ENCODE results near the gene RAD51B. TPM values are rescaled to one million over a fixed set of nuclear protein-coding genes. Genes with fewer than 3 reads are reported as not detected.

RAD51B gene
- total and polyA plus RNA-seq, 8 donors: 1.8 to 30.7 (median 15.3) TPM

DNA sequence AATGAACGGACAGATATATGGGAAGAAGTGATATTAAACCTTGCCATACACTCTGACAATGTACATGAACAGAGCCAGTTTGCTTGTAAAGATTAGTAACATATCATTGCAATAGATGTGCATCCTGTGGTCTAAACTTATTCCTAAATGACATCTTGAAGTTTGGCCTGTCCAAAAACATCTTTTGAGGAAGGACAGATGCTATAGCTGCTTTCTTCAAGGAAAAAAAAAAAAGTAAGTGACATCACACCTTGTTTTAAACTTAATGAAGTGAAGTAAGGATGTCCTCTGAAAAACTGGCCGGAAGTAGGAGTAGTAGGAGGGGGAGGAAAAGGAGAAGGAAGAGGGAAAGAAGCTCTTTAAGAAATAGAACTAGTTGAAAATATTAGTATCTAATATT is 132.8 kb downstream of the RAD51B start:
- TF ChIP-seq POLR2A (IDR thresholded peaks at IDR 0.05) (no peak), POLR2AphosphoS5 (IDR thresholded peaks at IDR 0.05) (no peak), EP300 (IDR thresholded peaks at IDR 0.05) (no peak)
- TF ChIP-seq, protein P1, sequence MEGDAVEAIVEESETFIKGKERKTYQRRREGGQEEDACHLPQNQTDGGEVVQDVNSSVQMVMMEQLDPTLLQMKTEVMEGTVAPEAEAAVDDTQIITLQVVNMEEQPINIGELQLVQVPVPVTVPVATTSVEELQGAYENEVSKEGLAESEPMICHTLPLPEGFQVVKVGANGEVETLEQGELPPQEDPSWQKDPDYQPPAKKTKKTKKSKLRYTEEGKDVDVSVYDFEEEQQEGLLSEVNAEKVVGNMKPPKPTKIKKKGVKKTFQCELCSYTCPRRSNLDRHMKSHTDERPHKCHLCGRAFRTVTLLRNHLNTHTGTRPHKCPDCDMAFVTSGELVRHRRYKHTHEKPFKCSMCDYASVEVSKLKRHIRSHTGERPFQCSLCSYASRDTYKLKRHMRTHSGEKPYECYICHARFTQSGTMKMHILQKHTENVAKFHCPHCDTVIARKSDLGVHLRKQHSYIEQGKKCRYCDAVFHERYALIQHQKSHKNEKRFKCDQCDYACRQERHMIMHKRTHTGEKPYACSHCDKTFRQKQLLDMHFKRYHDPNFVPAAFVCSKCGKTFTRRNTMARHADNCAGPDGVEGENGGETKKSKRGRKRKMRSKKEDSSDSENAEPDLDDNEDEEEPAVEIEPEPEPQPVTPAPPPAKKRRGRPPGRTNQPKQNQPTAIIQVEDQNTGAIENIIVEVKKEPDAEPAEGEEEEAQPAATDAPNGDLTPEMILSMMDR (IDR thresholded peaks at IDR 0.05): no peak
- Histone ChIP-seq H3K27ac (no peak overlapping the region), H3K36me3 (no peaks in the 10 kb centered on the region), H3K4me3 (no peak overlapping the region), H3K9me3 (peaks cover 0 to 5% (median 0%) of the 10 kb centered on the region in 4 donors), H3K27me3 (no peaks in the 10 kb centered on the region), H3K4me1 (peaks cover 0 to 6% (median 0%) of the 10 kb centered on the region in 4 donors)
- WGBS, 5 donors: 82 to 93% (median 88%) methylated on average over 2 of the region's 2 CpGs
- no peak for DNase-seq
- intact Hi-C loops (cut with DNase I; ENCODE audit: low total_unique reads): no loop called here

DNA sequence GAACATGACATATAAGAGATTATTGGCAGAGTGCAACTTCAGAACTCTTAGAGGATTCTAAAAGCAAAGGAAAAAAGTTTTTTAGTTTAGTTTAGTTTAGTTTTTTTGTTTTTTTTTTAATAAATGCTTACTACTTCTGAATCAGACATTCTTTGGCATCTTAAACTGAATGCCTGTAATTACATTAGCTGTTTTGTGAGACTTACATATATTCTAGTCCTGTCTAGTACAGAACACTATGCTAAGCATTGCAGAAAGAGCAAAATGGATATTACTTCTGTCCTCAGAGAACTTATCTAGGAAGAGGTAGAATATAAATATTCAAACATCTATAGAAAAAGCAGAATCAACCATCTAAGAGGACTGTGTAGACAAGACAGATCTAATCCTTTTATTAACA is 133.2 kb downstream of the RAD51B start:
- no peak overlapping the region for H3K4me3 ChIP-seq
- H3K27ac ChIP-seq: no peak overlapping the region
- H3K9me3 ChIP-seq: peaks cover 0 to 5% (median 0%) of the 10 kb centered on the region in 4 donors
- H3K36me3 ChIP-seq: no peaks in the 10 kb centered on the region
- peaks cover 0 to 6% (median 0%) of the 10 kb centered on the region in 4 donors for H3K4me1 ChIP-seq
- intact Hi-C loops (cut with DNase I; ENCODE audit: low total_unique reads): no loop called here
- no peaks in the 10 kb centered on the region for H3K27me3 ChIP-seq
- no peak for DNase-seq
- TF ChIP-seq EP300 (IDR thresholded peaks at IDR 0.05) (no peak), POLR2AphosphoS5 (IDR thresholded peaks at IDR 0.05) (no peak), POLR2A (IDR thresholded peaks at IDR 0.05) (no peak)
- TF ChIP-seq, protein P1 (IDR thresholded peaks at IDR 0.05): no peak

DNA sequence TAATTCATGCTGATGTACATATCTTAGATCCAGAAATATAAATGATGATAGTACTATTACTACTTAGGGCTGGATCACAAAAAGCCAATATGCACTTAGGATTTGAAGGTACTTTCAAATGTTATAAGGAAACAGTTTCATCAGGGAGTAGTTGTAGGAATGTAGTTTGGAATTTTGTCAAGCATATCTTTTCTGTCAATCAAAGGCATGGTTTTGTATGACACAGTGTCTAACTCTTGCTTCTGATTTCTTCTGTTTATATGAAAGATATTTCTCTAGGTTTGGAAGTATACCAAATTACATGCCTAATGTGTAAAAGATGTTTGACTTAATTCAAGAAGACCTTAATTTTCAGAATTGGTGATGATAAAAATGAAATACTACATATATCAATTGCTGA is 135.7 kb downstream of the RAD51B start:
- Histone ChIP-seq H3K9me3 (no peaks in the 10 kb centered on the region), H3K27ac (no peak overlapping the region), H3K27me3 (no peaks in the 10 kb centered on the region), H3K4me3 (no peak overlapping the region), H3K36me3 (no peaks in the 10 kb centered on the region), H3K4me1 (peaks cover 0 to 6% (median 3%) of the 10 kb centered on the region in 4 donors)
- TF ChIP-seq, protein P1 (IDR thresholded peaks at IDR 0.05): no peak
- TF ChIP-seq POLR2A (IDR thresholded peaks at IDR 0.05) (no peak), EP300 (IDR thresholded peaks at IDR 0.05) (no peak), POLR2AphosphoS5 (IDR thresholded peaks at IDR 0.05) (no peak)
- intact Hi-C loops (cut with DNase I; ENCODE audit: low total_unique reads): no loop called here
- no peak for DNase-seq

DNA sequence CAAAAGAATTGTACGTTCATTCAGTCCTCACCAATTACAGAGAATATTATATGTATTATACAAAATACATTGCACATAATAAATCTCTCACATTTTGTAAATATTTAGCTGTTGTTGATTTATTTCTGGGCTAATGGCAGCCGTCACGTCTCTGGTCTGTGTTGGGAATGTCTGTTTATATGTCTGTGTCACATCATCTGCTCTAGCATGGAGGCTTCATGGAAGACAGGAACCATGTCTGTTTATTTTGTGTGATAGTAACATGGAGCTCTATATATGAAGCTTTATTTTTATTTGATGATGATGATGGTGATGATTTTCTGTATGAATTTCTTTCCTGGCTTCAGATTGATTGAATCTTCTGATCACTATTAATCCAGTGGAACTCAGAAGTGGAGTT is 138.4 kb downstream of the RAD51B start:
- intact Hi-C loops (cut with DNase I; ENCODE audit: low total_unique reads): no loop called here
- 55 to 77% (median 72%) methylated on average over 3 of the region's 3 CpGs for whole genome bisulfite sequencing, 5 donors
- no peaks in the 10 kb centered on the region for H3K9me3 ChIP-seq
- H3K27ac ChIP-seq: peak overlapping the region in 1 of 5 donors; percentile 58
- no peaks in the 10 kb centered on the region for H3K27me3 ChIP-seq
- no peak overlapping the region for H3K4me3 ChIP-seq
- DNase-seq: no peak
- TF ChIP-seq, protein P1 (IDR thresholded peaks at IDR 0.05): no peak
- TF ChIP-seq POLR2AphosphoS5 (IDR thresholded peaks at IDR 0.05) (no peak), EP300 (IDR thresholded peaks at IDR 0.05) (no peak), POLR2A (IDR thresholded peaks at IDR 0.05) (no peak)
- peaks cover 1 to 23% (median 15%) of the 10 kb centered on the region in 4 donors for H3K4me1 ChIP-seq
- H3K36me3 ChIP-seq: no peaks in the 10 kb centered on the region
